Endothelial cell of umbilical vein (primary cell): Measurements from ENCODE around the gene CRISPLD2. TPM values are rescaled to one million over a fixed set of nuclear protein-coding genes. Genes with fewer than 3 reads are reported as not detected.

Experiments
- BruUV-seq: library from RNA; stranded (reverse); fragments of 400-500 nt; replicated peaks from 2 replicates; lab custom pipeline; 2021; lab: Mats Ljungman, UMichigan
- CTCF ChIA-PET: fragments of 300-600, 350-600 bp; sonication (Branson Sonifier 250); formaldehyde crosslinking; loops from one replicate; lab custom pipeline; 2021; ENCODE audit warnings: antibody characterized with exemption, inconsistent platforms; lab: Charles Lee
- POLR2A ChIA-PET: fragments of 300-600, 350-600 bp; sonication (Branson Sonifier 250); formaldehyde crosslinking; loops from one replicate; lab custom pipeline; 2021; ENCODE audit warnings: antibody characterized with exemption, inconsistent platforms; lab: Charles Lee
- DNase-seq: peaks from one replicate; pipeline ENCODE4 v3.0.0-alpha.2; 2011; ENCODE audit warnings: low read depth, low spot score
- FAIRE-seq: peaks from 2 replicates; lab custom pipeline; 2011; peaks lifted over from hg19 to GRCh38; lab: Jason Lieb, UNC
- H2AFZ ChIP-seq: 2 replicates; pipeline ENCODE4 v1.6.0; 2012; ENCODE audit warnings: low read depth, low read length, control low read depth, inconsistent platforms
- H3K27ac ChIP-seq: 2 replicates; pipeline ENCODE4 v1.5.1; 2011; ENCODE audit warnings: low read depth, mild to moderate bottlenecking, control low read depth, low read length, moderate library complexity; ENCODE audit not compliant: insufficient read depth
- H3K27me3 ChIP-seq, 2 experiments: 2 replicates each; pipeline versions ENCODE4 v1.6.0 to v1.6.1; 2011; ENCODE audit warnings: low read length in 2 of 2, mixed read lengths in 1 of 2; ENCODE audit not compliant: control insufficient read depth in 2 of 2, insufficient read depth in 2 of 2
- H3K36me3 ChIP-seq, 2 experiments: 2 replicates in 1 of 2; 3 replicates in 1 of 2; pipeline ENCODE4 v1.5.1; 2011; ENCODE audit warnings: low read length in 2 of 2, mild to moderate bottlenecking in 1 of 2, moderate library complexity in 1 of 2; ENCODE audit not compliant: control insufficient read depth in 2 of 2, insufficient read depth in 2 of 2; ENCODE audit errors: extremely low read depth in 1 of 2
- H3K4me1 ChIP-seq: 3 replicates; pipeline ENCODE4 v1.5.1; 2011; ENCODE audit warnings: mild to moderate bottlenecking, low read length; ENCODE audit not compliant: control insufficient read depth, insufficient read depth; ENCODE audit errors: extremely low read depth
- H3K4me2 ChIP-seq: 2 replicates; pipeline ENCODE4 v1.6.1; 2011; ENCODE audit warnings: low read length, control low read depth, mixed read lengths; ENCODE audit not compliant: insufficient read depth
- H3K4me3 ChIP-seq, 3 experiments: fragments of 200-600 bp in 1 of 3; sonication (generic), shearing (Covaris generic) in 1 of 3; replicated peaks in 1 of 3; 2 replicates each; pipeline ENCODE4 v1.5.1; 2011 to 2016; ENCODE audit warnings: control low read depth in 3 of 3, low read length in 3 of 3, mild to moderate bottlenecking in 2 of 3, inconsistent platforms in 1 of 3, low read depth in 1 of 3, moderate library complexity in 1 of 3; ENCODE audit not compliant: insufficient read depth in 1 of 3
- H3K79me2 ChIP-seq: 2 replicates; pipeline ENCODE4 v1.6.0; 2012; ENCODE audit warnings: low read length, inconsistent platforms; ENCODE audit not compliant: control insufficient read depth, insufficient read depth
- H3K9ac ChIP-seq: replicated peaks from 2 replicates; pipeline ENCODE3; 2011; ENCODE audit warnings: low read length, control low read depth; ENCODE audit not compliant: insufficient read depth; ENCODE audit errors: extremely low read depth
- H3K9me1 ChIP-seq: replicated peaks from 3 replicates; pipeline ENCODE4 v1.6.0; 2011; ENCODE audit warnings: mild to moderate bottlenecking, low read length; ENCODE audit not compliant: control insufficient read depth, insufficient read depth; ENCODE audit errors: extremely low read depth
- H3K9me3 ChIP-seq: replicated peaks from 2 replicates; pipeline ENCODE4 v1.5.1; 2012; ENCODE audit warnings: low read length, inconsistent platforms; ENCODE audit not compliant: control insufficient read depth, insufficient read depth
- H4K20me1 ChIP-seq: replicated peaks from 2 replicates; pipeline ENCODE3; 2011; ENCODE audit warnings: mild to moderate bottlenecking, low read length; ENCODE audit not compliant: control insufficient read depth, insufficient read depth; ENCODE audit errors: extremely low read depth
- CTCF ChIP-seq, 2 donors: IDR thresholded peaks; 1 replicate in 1 of 2; 2 replicates in 1 of 2; pipeline ENCODE4 v1.5.1; 2011; ENCODE audit warnings: low read length in 2 of 2, mild to moderate bottlenecking in 2 of 2, moderate library complexity in 2 of 2, control low read depth in 1 of 2, inconsistent platforms in 1 of 2, low read depth in 1 of 2; ENCODE audit not compliant: insufficient read depth in 1 of 2; ENCODE audit errors: extremely low read depth in 1 of 2
- EZH2 ChIP-seq: IDR thresholded peaks from 2 replicates; pipeline ENCODE4 v1.6.1; 2012; ENCODE audit warnings: borderline replicate concordance, low read depth, mild to moderate bottlenecking, moderate library complexity, low read length, inconsistent platforms; ENCODE audit not compliant: severe bottlenecking
- FOS ChIP-seq: IDR thresholded peaks from 2 replicates; pipeline ENCODE4 v1.6.1; 2011; ENCODE audit warnings: mild to moderate bottlenecking, low read length, moderate library complexity, borderline replicate concordance; ENCODE audit not compliant: insufficient read depth
- GATA2 ChIP-seq: IDR thresholded peaks from 2 replicates; pipeline ENCODE4 v1.7.0; 2011; ENCODE audit warnings: low read depth, mild to moderate bottlenecking, moderate library complexity, mixed read lengths, low read length; ENCODE audit not compliant: insufficient read length, insufficient read depth
- JUN ChIP-seq: IDR thresholded peaks from 2 replicates; pipeline ENCODE4 v1.6.1; 2011; ENCODE audit warnings: borderline replicate concordance, low read depth; ENCODE audit not compliant: insufficient read length, insufficient read depth
- MAX ChIP-seq: IDR thresholded peaks from 2 replicates; pipeline ENCODE4 v1.6.1; 2011; ENCODE audit not compliant: insufficient read depth, insufficient read length
- MYC ChIP-seq: IDR thresholded peaks from one replicate; pipeline ENCODE4 v1.6.1; 2011; ENCODE audit warnings: mild to moderate bottlenecking, low read depth, low read length
- POLR2A ChIP-seq: IDR thresholded peaks from 2 replicates; pipeline ENCODE4 v1.6.1; 2012; ENCODE audit warnings: low read depth, mild to moderate bottlenecking, control low read depth, low read length
- POLR2AphosphoS5 ChIP-seq: IDR thresholded peaks from 2 replicates; pipeline ENCODE4 v1.6.1; 2012; ENCODE audit warnings: low read depth, mild to moderate bottlenecking, control low read depth, low read length, moderate library complexity; ENCODE audit not compliant: insufficient read depth
- dilution Hi-C: fragments of 300-500 bp; cut with MboI; formaldehyde crosslinking; loops from one replicate; pipeline ENCODE4 v1.15.0; 2019; ENCODE audit warnings: low sequenced_read_pairs; ENCODE audit not compliant: extremely low pct_ligation_motif_present
- intact Hi-C: fragments of 100-400 bp; cut with micrococcal nuclease; formaldehyde crosslinking; loops from one replicate; pipeline ENCODE4 v1.10.0; 2022
- polyA plus RNA-seq, 4 experiments: library from polyadenylated mRNA; depleted of rRNA in 3 of 4; stranded (reverse) in 3 of 4; unstranded in 1 of 4; fragments of >200 nt; gene quantifications; 2 replicates each; pipeline versions ENCODE4 v1.2.1 to v1.2.3, GENCODE V29; 2011 to 2012; ENCODE audit warnings: missing spikeins in 1 of 4
- total RNA-seq: library from RNA; stranded (reverse); gene quantifications from 2 replicates; pipeline ENCODE4 v1.2.3, GENCODE V29; 2021

Gene CRISPLD2
- total and polyA plus RNA-seq, 2 donors (not counting 3 experiments of a cell fraction or from before 2014, with no cell fraction given), result 0.14 to 0.73 TPM

GRCh38 chr16:84947996-84948850, 128.4 kb downstream of the CRISPLD2 start:
- CTCF ChIA-PET, result interaction anchor here (1.0 kb wide), 1 partner anchor 193 kb away, joined by 4 read pairs; no protein-coding TSS in a partner anchor
- no peak for FAIRE-seq

More at GRCh38 chr16:84947996-84948850, 128.4 kb downstream of the CRISPLD2 start:
- no peaks in the 10 kb centered on the region for H3K9me3 ChIP-seq
- no peaks in the 10 kb centered on the region for H3K36me3 ChIP-seq
- BruUV-seq, result no TSS peak
- TF ChIP-seq POLR2AphosphoS5 (no peak), MAX (no peak), JUN (no peak), MYC (no peak), CTCF (IDR thresholded peaks at IDR 0.05; ENCODE audit: extremely low read depth in 1 of 2, insufficient read depth in 1 of 2, low read depth in 1 of 2, low read length in 2 of 2) (no peak), POLR2A (no peak), FOS (no peak), GATA2 (no peak), EZH2 (no peak)
- POLR2A ChIA-PET, result no interaction called here
- H3K9ac ChIP-seq, result no peak overlapping the region
- no peaks in the 10 kb centered on the region for H3K4me1 ChIP-seq
- no peak overlapping the region for H3K4me3 ChIP-seq
- H3K79me2 ChIP-seq, result no peaks in the 10 kb centered on the region
- peaks cover 0 to 2% of the 10 kb centered on the region in 2 experiments for H3K27me3 ChIP-seq
- H3K27ac ChIP-seq, result no peak overlapping the region
- intact Hi-C loops (no loop called here), dilution Hi-C loops (no loop called here)
- no peak overlapping the region for H3K4me2 ChIP-seq
- no peak overlapping the region for H2AFZ ChIP-seq
- H4K20me1 ChIP-seq, result no peaks in the 10 kb centered on the region
- no peak for DNase-seq
- no peaks in the 10 kb centered on the region for H3K9me1 ChIP-seq
